HL-60 (cell line): ENCODE results near the gene ADAMTSL5.

Experiments
- POLR2AphosphoS5 ChIP-seq: IDR thresholded peaks from 2 replicates; pipeline ENCODE4 v1.6.1; 2012; ENCODE audit warnings: low read depth
- REST ChIP-seq: IDR thresholded peaks from 2 replicates; pipeline ENCODE4 v1.6.1; 2012; ENCODE audit warnings: low read depth; ENCODE audit not compliant: insufficient replicate concordance
- TF ChIP-seq, protein P1 (sequence below): IDR thresholded peaks from one replicate; pipeline ENCODE4 v1.5.1; 2011; ENCODE audit warnings: low read length, control low read depth, inconsistent platforms; ENCODE audit not compliant: insufficient read depth

GRCh38 chr19:1494115-1494815 lies 18.6 kb downstream of the ADAMTSL5 start:
- TF ChIP-seq, protein P1, sequence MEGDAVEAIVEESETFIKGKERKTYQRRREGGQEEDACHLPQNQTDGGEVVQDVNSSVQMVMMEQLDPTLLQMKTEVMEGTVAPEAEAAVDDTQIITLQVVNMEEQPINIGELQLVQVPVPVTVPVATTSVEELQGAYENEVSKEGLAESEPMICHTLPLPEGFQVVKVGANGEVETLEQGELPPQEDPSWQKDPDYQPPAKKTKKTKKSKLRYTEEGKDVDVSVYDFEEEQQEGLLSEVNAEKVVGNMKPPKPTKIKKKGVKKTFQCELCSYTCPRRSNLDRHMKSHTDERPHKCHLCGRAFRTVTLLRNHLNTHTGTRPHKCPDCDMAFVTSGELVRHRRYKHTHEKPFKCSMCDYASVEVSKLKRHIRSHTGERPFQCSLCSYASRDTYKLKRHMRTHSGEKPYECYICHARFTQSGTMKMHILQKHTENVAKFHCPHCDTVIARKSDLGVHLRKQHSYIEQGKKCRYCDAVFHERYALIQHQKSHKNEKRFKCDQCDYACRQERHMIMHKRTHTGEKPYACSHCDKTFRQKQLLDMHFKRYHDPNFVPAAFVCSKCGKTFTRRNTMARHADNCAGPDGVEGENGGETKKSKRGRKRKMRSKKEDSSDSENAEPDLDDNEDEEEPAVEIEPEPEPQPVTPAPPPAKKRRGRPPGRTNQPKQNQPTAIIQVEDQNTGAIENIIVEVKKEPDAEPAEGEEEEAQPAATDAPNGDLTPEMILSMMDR = no peak
- TF ChIP-seq REST (no peak), POLR2AphosphoS5 (no peak)
